ENCODE data around the gene BPIFA3. TPM values are rescaled to one million over a fixed set of nuclear protein-coding genes. Genes with fewer than 3 reads are reported as not detected.

Gene BPIFA3
- total and polyA plus RNA-seq, 2 experiments from 2014 or later = not detected

- TF ChIP-seq POLR2AphosphoS5 (IDR thresholded peaks at IDR 0.05; ENCODE audit: low read depth) = no peak
- TF ChIP-seq EZH2 (IDR thresholded peaks at IDR 0.05; ENCODE audit: low read depth, unreplicated experiment) = no peak
Observed at GRCh38 chr20:33251496-33251895, 34.3 kb downstream of the BPIFA3 start (continued).

DNA sequence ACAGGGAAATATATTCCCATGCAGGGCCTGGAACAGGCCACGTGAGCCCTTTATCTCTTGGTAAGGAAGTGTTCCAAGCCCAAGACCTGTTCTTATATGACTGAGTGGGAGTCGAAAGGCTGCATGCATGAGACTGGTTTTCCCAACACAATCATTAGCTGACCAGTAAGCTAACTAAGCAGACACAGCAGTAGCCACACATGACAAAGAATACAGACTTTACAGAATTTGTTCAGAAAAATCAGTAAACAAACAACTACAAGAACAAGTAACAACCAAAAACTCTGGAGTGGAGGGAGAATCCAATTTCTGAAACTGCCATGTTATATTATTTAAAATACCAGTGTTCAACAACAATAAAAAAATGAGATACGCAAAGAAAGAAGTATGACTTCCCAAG lies 35.3 kb downstream of the BPIFA3 start:
- H3K4me2 ChIP-seq = no peak overlapping the region
- no peaks in the 10 kb centered on the region for H3K4me1 ChIP-seq (ENCODE audit: insufficient read depth)
- H3K4me3 ChIP-seq = no peak overlapping the region
- DNase-seq (ENCODE audit: low spot score) (no peak), ATAC-seq (no peak)
- no peak overlapping the region for H3K27ac ChIP-seq (ENCODE audit: low read depth)
- Mint-ChIP-seq H3K27me3 (ENCODE audit: insufficient read depth, low read depth, poor library complexity) (peaks cover 3% of the 10 kb centered on the region), H3K4me3 (no peak overlapping the region), H3K36me3 (ENCODE audit: low read depth) (no peaks in the 10 kb centered on the region), H3K9me3 (no peaks in the 10 kb centered on the region), H3K27ac (no peak overlapping the region), H3K4me1 (no peaks in the 10 kb centered on the region)
- no peaks in the 10 kb centered on the region for H3K79me2 ChIP-seq (replicated peaks; ENCODE audit: insufficient read depth)
- TF ChIP-seq CTCF (conservative IDR thresholded peaks at IDR 0.05; ENCODE audit: low read depth in 2 of 2) = no peak
- TF ChIP-seq ETS1 (IDR thresholded peaks at IDR 0.05) = no peak
- TF ChIP-seq EZH2phosphoT487 (IDR thresholded peaks at IDR 0.05; ENCODE audit: unreplicated experiment) = no peak
- no peak for TF ChIP-seq ZNF114 (CRISPR knock-in tag; IDR thresholded peaks at IDR 0.05)
- H3K36me3 ChIP-seq (ENCODE audit: insufficient read depth) = no peaks in the 10 kb centered on the region
- no peak overlapping the region for H2AFZ ChIP-seq
- H3K9me2 ChIP-seq (ENCODE audit: insufficient read depth) = no peaks in the 10 kb centered on the region
- no peaks in the 10 kb centered on the region for H3K27me3 ChIP-seq (ENCODE audit: insufficient read depth)
- H3F3A ChIP-seq (replicated peaks; ENCODE audit: low read depth) = no peaks in the 10 kb centered on the region
- no peaks in the 10 kb centered on the region for H4K20me1 ChIP-seq (replicated peaks; ENCODE audit: insufficient read depth)

- H3F3A ChIP-seq (replicated peaks; ENCODE audit: low read depth) = no peaks in the 10 kb centered on the region
- DNase-seq (ENCODE audit: low spot score) (no peak), ATAC-seq (no peak)
- H3K27me3 ChIP-seq (ENCODE audit: insufficient read depth) = no peaks in the 10 kb centered on the region
- no peak overlapping the region for H3K4me3 Mint-ChIP-seq
- TF ChIP-seq CREB1 (CRISPR knock-in tag; IDR thresholded peaks at IDR 0.05; ENCODE audit: low read depth) = no peak
- no peak for TF ChIP-seq POLR2AphosphoS5 (IDR thresholded peaks at IDR 0.05; ENCODE audit: low read depth)
- no peak for TF ChIP-seq STAT1 (IDR thresholded peaks at IDR 0.05; ENCODE audit: unreplicated experiment)
- TF ChIP-seq JUNB (IDR thresholded peaks at IDR 0.05; ENCODE audit: unreplicated experiment) = no peak
- H3K9me2 ChIP-seq (ENCODE audit: insufficient read depth) = no peaks in the 10 kb centered on the region
- H3K27ac Mint-ChIP-seq = no peak overlapping the region
- no peaks in the 10 kb centered on the region for H3K36me3 ChIP-seq (ENCODE audit: insufficient read depth)
- no peaks in the 10 kb centered on the region for H3K4me1 ChIP-seq (ENCODE audit: insufficient read depth)
- no peaks in the 10 kb centered on the region for H4K20me1 ChIP-seq (replicated peaks; ENCODE audit: insufficient read depth)
- no peaks in the 10 kb centered on the region for H3K36me3 Mint-ChIP-seq (ENCODE audit: low read depth)
- H3K9me3 Mint-ChIP-seq = no peaks in the 10 kb centered on the region
- H3K27ac ChIP-seq (ENCODE audit: low read depth) = no peak overlapping the region
- no peaks in the 10 kb centered on the region for H3K4me1 Mint-ChIP-seq
- H3K79me2 ChIP-seq (replicated peaks; ENCODE audit: insufficient read depth) = no peaks in the 10 kb centered on the region
- no peak overlapping the region for H3K4me3 ChIP-seq
- no peak overlapping the region for H3K4me2 ChIP-seq
- H3K27me3 Mint-ChIP-seq (ENCODE audit: insufficient read depth, low read depth, poor library complexity) = peaks cover 3% of the 10 kb centered on the region
- H2AFZ ChIP-seq = no peak overlapping the region
Observed at GRCh38 chr20:33255005-33255404, 37.9 kb downstream of the BPIFA3 start.
